ENCODE measurements around the gene EDEM3.

The EDEM3 gene

GRCh38 chr1:184739070-184739469, 15.6 kb downstream of the EDEM3 start:
- WGBS, 2 experiments (ENCODE audit: insufficient coverage in 2 of 2), result no CpG with 5 or more reads among the region's 1 CpG
- no peak overlapping the region for H3K4me3 ChIP-seq (ENCODE audit: extremely low read depth, insufficient read depth, low read length, poor library complexity, severe bottlenecking)
- H3K4me1 ChIP-seq (ENCODE audit: control insufficient read depth, insufficient read depth, low read length, poor library complexity, severe bottlenecking), result no peaks in the 10 kb centered on the region
- H3K27ac ChIP-seq (ENCODE audit: low read depth, low read length, severe bottlenecking), result no peak overlapping the region
- H3K36me3 ChIP-seq (ENCODE audit: control insufficient read depth, insufficient read depth, low read length), result peaks cover 12% of the 10 kb centered on the region
- no peaks in the 10 kb centered on the region for H3K9me3 ChIP-seq (ENCODE audit: control insufficient read depth, low read length)

- Histone ChIP-seq H3K4me1 (ENCODE audit: control insufficient read depth, insufficient read depth, low read length, poor library complexity, severe bottlenecking) (no peaks in the 10 kb centered on the region), H3K4me3 (ENCODE audit: extremely low read depth, insufficient read depth, low read length, poor library complexity, severe bottlenecking) (no peak overlapping the region), H3K36me3 (ENCODE audit: control insufficient read depth, insufficient read depth, low read length) (peaks cover 21% of the 10 kb centered on the region), H3K9me3 (ENCODE audit: control insufficient read depth, low read length) (no peaks in the 10 kb centered on the region), H3K27ac (ENCODE audit: low read depth, low read length, severe bottlenecking) (no peak overlapping the region)
Observed at GRCh38 chr1:184734980-184735379, 19.7 kb downstream of the EDEM3 start.

- Histone ChIP-seq H3K4me1 (ENCODE audit: control insufficient read depth, insufficient read depth, low read length, poor library complexity, severe bottlenecking) (no peaks in the 10 kb centered on the region), H3K36me3 (ENCODE audit: control insufficient read depth, insufficient read depth, low read length) (peaks cover 20% of the 10 kb centered on the region), H3K27ac (ENCODE audit: low read depth, low read length, severe bottlenecking) (no peak overlapping the region), H3K4me3 (ENCODE audit: extremely low read depth, insufficient read depth, low read length, poor library complexity, severe bottlenecking) (no peak overlapping the region), H3K9me3 (ENCODE audit: control insufficient read depth, low read length) (no peaks in the 10 kb centered on the region)
- WGBS, 2 experiments (ENCODE audit: insufficient coverage in 2 of 2), result 96 to 100% methylated on average over 1 to 3 of the region's 3 CpGs
Observed at GRCh38 chr1:184724843-184725242, 29.8 kb downstream of the EDEM3 start.

GRCh38 chr1:184716158-184716557, 38.5 kb downstream of the EDEM3 start:
- no CpG with 5 or more reads among the region's 2 CpGs for WGBS, 2 experiments (ENCODE audit: insufficient coverage in 2 of 2)
- peaks cover 31% of the 10 kb centered on the region for H3K36me3 ChIP-seq (ENCODE audit: control insufficient read depth, insufficient read depth, low read length)
- H3K4me1 ChIP-seq (ENCODE audit: control insufficient read depth, insufficient read depth, low read length, poor library complexity, severe bottlenecking), result no peaks in the 10 kb centered on the region
- no peak overlapping the region for H3K4me3 ChIP-seq (ENCODE audit: extremely low read depth, insufficient read depth, low read length, poor library complexity, severe bottlenecking)
- H3K27ac ChIP-seq (ENCODE audit: low read depth, low read length, severe bottlenecking), result no peak overlapping the region
- no peaks in the 10 kb centered on the region for H3K9me3 ChIP-seq (ENCODE audit: control insufficient read depth, low read length)

GRCh38 chr1:184709418-184709817, 45.2 kb downstream of the EDEM3 start:
- no peak overlapping the region for H3K4me3 ChIP-seq (ENCODE audit: extremely low read depth, insufficient read depth, low read length, poor library complexity, severe bottlenecking)
- peaks cover 56% of the 10 kb centered on the region for H3K36me3 ChIP-seq (ENCODE audit: control insufficient read depth, insufficient read depth, low read length)
- H3K9me3 ChIP-seq (ENCODE audit: control insufficient read depth, low read length), result no peaks in the 10 kb centered on the region
- H3K4me1 ChIP-seq (ENCODE audit: control insufficient read depth, insufficient read depth, low read length, poor library complexity, severe bottlenecking), result no peaks in the 10 kb centered on the region
- H3K27ac ChIP-seq (ENCODE audit: low read depth, low read length, severe bottlenecking), result no peak overlapping the region

- WGBS, 2 experiments (ENCODE audit: insufficient coverage in 2 of 2), result 79 to 81% methylated on average over 6 of the region's 6 CpGs
- H3K4me3 ChIP-seq (ENCODE audit: extremely low read depth, insufficient read depth, low read length, poor library complexity, severe bottlenecking), result no peak overlapping the region
- no peaks in the 10 kb centered on the region for H3K9me3 ChIP-seq (ENCODE audit: control insufficient read depth, low read length)
- no peaks in the 10 kb centered on the region for H3K4me1 ChIP-seq (ENCODE audit: control insufficient read depth, insufficient read depth, low read length, poor library complexity, severe bottlenecking)
- no peak overlapping the region for H3K27ac ChIP-seq (ENCODE audit: low read depth, low read length, severe bottlenecking)
- peaks cover 60% of the 10 kb centered on the region for H3K36me3 ChIP-seq (ENCODE audit: control insufficient read depth, insufficient read depth, low read length)
Observed at GRCh38 chr1:184708084-184708676, 46.5 kb downstream of the EDEM3 start.

- no CpG with 5 or more reads among the region's 1 CpG for WGBS, 2 experiments (ENCODE audit: insufficient coverage in 2 of 2)
- peaks cover 57% of the 10 kb centered on the region for H3K36me3 ChIP-seq (ENCODE audit: control insufficient read depth, insufficient read depth, low read length)
- H3K27ac ChIP-seq (ENCODE audit: low read depth, low read length, severe bottlenecking), result no peak overlapping the region
- no peak overlapping the region for H3K4me3 ChIP-seq (ENCODE audit: extremely low read depth, insufficient read depth, low read length, poor library complexity, severe bottlenecking)
- H3K9me3 ChIP-seq (ENCODE audit: control insufficient read depth, low read length), result no peaks in the 10 kb centered on the region
- no peaks in the 10 kb centered on the region for H3K4me1 ChIP-seq (ENCODE audit: control insufficient read depth, insufficient read depth, low read length, poor library complexity, severe bottlenecking)
Observed at GRCh38 chr1:184705271-184705670, 49.4 kb downstream of the EDEM3 start.

- peaks cover 37% of the 10 kb centered on the region for H3K36me3 ChIP-seq (ENCODE audit: control insufficient read depth, insufficient read depth, low read length)
- no peak overlapping the region for H3K4me3 ChIP-seq (ENCODE audit: extremely low read depth, insufficient read depth, low read length, poor library complexity, severe bottlenecking)
- WGBS, 2 experiments (ENCODE audit: insufficient coverage in 2 of 2), result no CpG with 5 or more reads among the region's 1 CpG
- no peaks in the 10 kb centered on the region for H3K9me3 ChIP-seq (ENCODE audit: control insufficient read depth, low read length)
- H3K4me1 ChIP-seq (ENCODE audit: control insufficient read depth, insufficient read depth, low read length, poor library complexity, severe bottlenecking), result no peaks in the 10 kb centered on the region
- no peak overlapping the region for H3K27ac ChIP-seq (ENCODE audit: low read depth, low read length, severe bottlenecking)
Observed at GRCh38 chr1:184701816-184702215, 52.8 kb downstream of the EDEM3 start.

- Histone ChIP-seq H3K36me3 (ENCODE audit: control insufficient read depth, insufficient read depth, low read length) (peaks cover 17% of the 10 kb centered on the region), H3K4me1 (ENCODE audit: control insufficient read depth, insufficient read depth, low read length, poor library complexity, severe bottlenecking) (peaks cover 8% of the 10 kb centered on the region), H3K9me3 (ENCODE audit: control insufficient read depth, low read length) (no peaks in the 10 kb centered on the region), H3K27ac (ENCODE audit: low read depth, low read length, severe bottlenecking) (no peak overlapping the region), H3K4me3 (ENCODE audit: extremely low read depth, insufficient read depth, low read length, poor library complexity, severe bottlenecking) (no peak overlapping the region)
- WGBS, 2 experiments (ENCODE audit: insufficient coverage in 2 of 2), result no CpG with 5 or more reads among the region's 1 CpG
Observed at GRCh38 chr1:184698969-184699368, 55.7 kb downstream of the EDEM3 start.

GRCh38 chr1:184698016-184698415, 56.6 kb downstream of the EDEM3 start:
- H3K9me3 ChIP-seq (ENCODE audit: control insufficient read depth, low read length), result no peaks in the 10 kb centered on the region
- WGBS, 2 experiments (ENCODE audit: insufficient coverage in 2 of 2), result 60% methylated on average over 1 of the region's 3 CpGs; no CpG with 5 or more reads in 1 of the 2 experiments
- no peak overlapping the region for H3K27ac ChIP-seq (ENCODE audit: low read depth, low read length, severe bottlenecking)
- H3K4me1 ChIP-seq (ENCODE audit: control insufficient read depth, insufficient read depth, low read length, poor library complexity, severe bottlenecking), result peaks cover 12% of the 10 kb centered on the region
- H3K4me3 ChIP-seq (ENCODE audit: extremely low read depth, insufficient read depth, low read length, poor library complexity, severe bottlenecking), result no peak overlapping the region
- peaks cover 11% of the 10 kb centered on the region for H3K36me3 ChIP-seq (ENCODE audit: control insufficient read depth, insufficient read depth, low read length)

- WGBS, 2 experiments (ENCODE audit: insufficient coverage in 2 of 2), result 40% methylated on average over 1 of the region's 3 CpGs; no CpG with 5 or more reads in 1 of the 2 experiments
- Histone ChIP-seq H3K36me3 (ENCODE audit: control insufficient read depth, insufficient read depth, low read length) (no peaks in the 10 kb centered on the region), H3K27ac (ENCODE audit: low read depth, low read length, severe bottlenecking) (no peak overlapping the region), H3K9me3 (ENCODE audit: control insufficient read depth, low read length) (no peaks in the 10 kb centered on the region), H3K4me3 (ENCODE audit: extremely low read depth, insufficient read depth, low read length, poor library complexity, severe bottlenecking) (no peak overlapping the region), H3K4me1 (ENCODE audit: control insufficient read depth, insufficient read depth, low read length, poor library complexity, severe bottlenecking) (peaks cover 12% of the 10 kb centered on the region)
Observed at GRCh38 chr1:184696403-184696802, 58.3 kb downstream of the EDEM3 start.
